CD1c-positive myeloid dendritic cell (primary cell): ENCODE measurements around the gene NEK7.
"Not testable (repeated sequence)": the region's sequence is repeated elsewhere in the genome, so short reads cannot be mapped to it uniquely, and the experiment has no call there.

Experiments
- DNase-seq: peaks from one replicate; pipeline ENCODE4 v3.0.0-alpha.2; 2016; ENCODE audit errors: extremely low spot score

Gene NEK7

GRCh38 chr1:198290089-198290683 lies 133.4 kb downstream of the NEK7 start:
- DNase-seq: no peak

GRCh38 chr1:198291036-198291435 lies 134.2 kb downstream of the NEK7 start:
- no peak for DNase-seq

- no peak for DNase-seq
Observed at GRCh38 chr1:198291924-198292323, 135.1 kb downstream of the NEK7 start.

GRCh38 chr1:198295225-198295624 lies 138.4 kb downstream of the NEK7 start:
- DNase-seq: no peak

- no peak for DNase-seq
Observed at GRCh38 chr1:198295971-198296370, 139.2 kb downstream of the NEK7 start.

- no peak for DNase-seq
Observed at GRCh38 chr1:198297281-198297680, 140.5 kb downstream of the NEK7 start.

- DNase-seq: no peak
Observed at GRCh38 chr1:198298640-198299039, 141.8 kb downstream of the NEK7 start.

- DNase-seq: no peak
Observed at GRCh38 chr1:198300451-198300850, 143.7 kb downstream of the NEK7 start.

DNA sequence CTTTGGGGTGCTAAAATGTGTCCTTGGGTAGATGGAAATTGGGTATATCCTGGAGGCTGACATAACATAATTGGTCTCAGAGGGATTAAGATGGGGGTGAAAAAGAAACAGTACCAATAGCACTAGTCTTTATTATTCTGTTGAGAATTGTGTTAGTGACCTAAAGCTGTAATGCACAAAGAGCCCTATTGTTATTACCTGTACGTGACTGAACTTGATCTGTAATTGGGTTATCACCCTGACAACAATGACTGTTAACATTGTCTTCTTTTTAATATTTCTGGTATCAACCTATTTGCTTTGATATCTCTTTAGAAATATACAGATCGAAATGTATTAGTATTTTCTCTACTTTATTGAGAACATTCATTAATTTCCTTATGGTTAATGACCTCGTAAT lies 147.6 kb downstream of the NEK7 start:
- DNase-seq: no peak

GRCh38 chr1:198314817-198315216 lies 158.0 kb downstream of the NEK7 start:
- DNase-seq: not testable (repeated sequence)

DNA sequence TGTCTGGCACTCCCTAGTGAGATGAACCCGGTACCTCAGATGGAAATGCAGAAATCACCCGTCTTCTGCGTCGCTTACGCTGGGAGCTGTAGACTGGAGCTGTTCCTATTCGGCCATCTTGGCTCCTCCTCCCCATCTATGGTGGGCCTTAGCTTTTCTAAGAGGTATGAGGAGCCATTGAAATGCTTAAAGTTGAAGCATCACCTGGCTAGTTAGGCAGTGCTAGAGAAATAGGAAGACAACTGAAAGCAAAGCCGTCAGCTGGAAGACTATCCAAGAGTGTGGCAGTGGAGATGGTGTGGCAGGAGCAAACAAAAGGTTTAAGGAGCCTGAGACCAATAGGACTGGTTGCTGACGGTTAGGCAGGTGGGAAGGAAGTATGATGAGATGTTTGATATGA lies 158.5 kb downstream of the NEK7 start:
- DNase-seq: not testable (repeated sequence)

DNA sequence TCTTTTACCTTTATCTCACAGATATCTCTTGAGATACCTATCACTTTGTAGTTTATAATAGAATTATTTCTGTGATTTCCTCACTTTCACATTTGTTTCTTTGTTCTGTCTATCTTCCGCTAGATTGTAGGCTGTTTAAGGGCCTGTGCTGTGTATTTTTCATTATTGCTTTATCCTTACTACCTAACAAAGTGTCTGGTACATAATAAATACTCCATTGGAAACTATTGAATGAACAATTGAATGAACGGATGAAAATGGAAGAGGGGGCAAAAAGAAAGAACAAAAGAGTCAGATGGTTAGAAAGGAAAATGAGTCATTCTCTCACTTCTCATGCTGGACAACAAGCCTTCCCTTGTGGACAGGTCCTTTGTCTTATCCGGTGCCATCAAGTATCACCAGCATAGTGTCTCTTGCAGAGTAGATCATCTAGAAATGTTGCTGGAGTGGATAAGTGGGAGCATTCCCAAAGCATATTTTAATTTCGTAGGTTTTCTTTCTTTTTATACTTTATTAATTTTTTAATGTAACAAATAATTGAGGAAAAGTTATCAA lies 159.8 kb downstream of the NEK7 start:
- DNase-seq: no peak

- DNase-seq: no peak
Observed at GRCh38 chr1:198318085-198318484, 161.3 kb downstream of the NEK7 start.

DNA sequence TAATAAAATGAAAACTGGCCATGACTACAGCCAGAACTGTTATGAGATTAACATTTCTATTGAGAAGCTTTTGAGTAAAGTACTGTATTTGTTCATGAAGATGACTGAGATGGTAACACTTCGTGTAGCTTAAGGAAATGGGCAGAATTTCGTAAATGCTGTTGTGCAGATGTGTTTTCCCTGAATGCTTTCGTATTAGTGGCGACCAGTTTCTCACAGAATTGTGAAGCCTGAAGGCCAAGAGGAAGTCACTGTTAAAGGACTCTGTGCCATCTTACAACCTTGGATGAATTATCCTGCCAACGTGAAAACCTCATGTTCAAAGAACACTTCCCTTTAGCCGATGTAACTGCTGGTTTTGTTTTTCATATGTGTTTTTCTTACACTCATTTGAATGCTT lies 164.0 kb downstream of the NEK7 start:
- no peak for DNase-seq

DNA sequence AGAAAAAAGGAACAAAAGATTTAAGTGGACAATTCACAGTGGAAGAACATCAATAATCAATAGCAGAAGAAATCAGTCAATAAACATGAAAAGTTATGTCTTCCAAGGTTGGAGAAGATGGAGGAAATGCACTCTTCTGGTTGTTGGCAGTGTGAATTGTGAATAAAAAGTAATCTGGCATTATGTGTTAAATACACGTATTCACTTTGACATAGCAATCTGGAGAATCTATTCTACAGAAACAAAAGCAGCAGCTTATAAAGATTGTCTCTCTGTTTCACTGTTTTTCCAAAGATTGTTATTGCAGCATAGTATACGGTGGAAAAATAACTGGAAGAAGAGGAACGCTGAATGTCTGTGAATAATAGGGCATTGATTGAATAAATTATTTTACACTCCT lies 169.4 kb downstream of the NEK7 start:
- DNase-seq: no peak

DNA sequence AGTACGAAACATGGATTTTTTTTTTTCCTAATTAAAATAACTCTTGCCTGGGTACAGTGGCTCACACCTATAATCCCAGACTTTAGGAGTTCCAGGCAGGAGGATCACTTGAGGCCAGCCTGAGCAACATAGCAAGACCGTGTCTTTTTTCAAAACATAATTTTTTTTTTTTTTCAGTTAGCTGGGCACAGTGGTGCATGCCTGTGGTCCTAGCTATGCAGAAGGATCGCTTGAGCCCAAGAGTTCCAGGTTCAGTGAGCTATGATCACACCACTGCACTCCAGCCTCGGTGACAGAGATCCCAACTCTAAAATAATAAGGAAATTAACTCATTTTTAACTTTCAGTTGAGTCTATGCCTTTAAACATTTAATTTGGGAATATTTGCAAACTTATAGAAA lies 170.1 kb downstream of the NEK7 start:
- DNase-seq: no peak

- DNase-seq: no peak
Observed at GRCh38 chr1:198328458-198329032, 171.7 kb downstream of the NEK7 start.

- DNase-seq: no peak
Observed at GRCh38 chr1:198330982-198331615, 174.3 kb downstream of the NEK7 start.

- no peak for DNase-seq
Observed at GRCh38 chr1:198333744-198334143, 176.9 kb downstream of the NEK7 start.

DNA sequence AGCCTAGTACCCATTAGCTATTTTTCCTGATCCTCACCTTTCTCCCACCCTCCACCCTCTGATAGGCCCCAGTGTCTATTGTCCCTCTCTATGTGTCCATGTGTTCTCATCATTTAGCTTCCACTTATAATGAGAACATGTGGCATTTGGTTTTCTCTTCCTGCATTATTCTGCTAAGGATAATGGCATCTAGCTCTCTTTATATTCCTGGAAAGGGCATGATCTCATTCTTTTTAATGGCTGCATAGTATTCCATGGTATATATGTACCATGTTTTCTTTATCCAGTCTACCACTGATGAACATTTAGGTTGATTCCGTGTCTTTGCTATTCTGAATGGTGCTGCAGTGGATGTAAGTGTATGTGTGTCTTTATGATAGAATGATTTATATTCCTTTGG lies 178.9 kb downstream of the NEK7 start:
- no peak for DNase-seq

DNA sequence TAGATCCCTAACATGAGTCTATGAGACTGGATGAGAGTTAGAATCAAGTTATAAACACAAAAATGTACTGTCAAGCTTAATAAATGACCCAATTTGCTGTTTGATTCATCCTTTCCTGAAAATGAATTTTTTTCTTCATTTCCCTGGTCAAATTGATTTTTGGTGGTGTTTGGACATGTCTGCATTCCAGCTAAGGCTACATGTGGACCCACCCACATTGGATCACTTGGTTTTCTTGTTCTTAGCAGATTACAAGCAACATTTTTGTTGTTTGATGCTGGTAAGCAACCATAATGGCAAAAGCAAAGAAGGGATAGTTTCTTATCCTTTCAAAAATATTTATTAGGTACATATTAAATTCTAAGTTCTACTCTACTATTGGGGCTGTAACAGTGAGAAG lies 181.1 kb downstream of the NEK7 start:
- DNase-seq: no peak

DNA sequence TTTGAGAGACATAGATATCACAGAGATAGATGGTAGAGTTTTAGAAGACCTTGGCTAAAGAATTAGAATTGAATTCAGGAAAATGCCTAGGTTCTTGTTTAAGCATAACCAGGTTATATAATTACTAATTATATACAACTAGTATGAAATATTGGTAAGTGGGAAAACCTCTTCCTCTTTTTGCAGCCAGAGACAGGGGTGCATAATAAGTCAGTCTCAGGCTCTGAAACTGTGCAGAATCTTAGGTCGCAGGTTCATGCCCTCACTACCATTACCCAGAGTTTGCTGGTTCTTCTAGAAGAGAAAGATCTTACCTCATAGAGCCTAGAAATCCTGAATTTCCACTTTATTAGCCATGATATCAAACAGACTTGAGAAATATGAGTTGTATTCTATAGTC lies 183.3 kb downstream of the NEK7 start:
- no peak for DNase-seq

DNA sequence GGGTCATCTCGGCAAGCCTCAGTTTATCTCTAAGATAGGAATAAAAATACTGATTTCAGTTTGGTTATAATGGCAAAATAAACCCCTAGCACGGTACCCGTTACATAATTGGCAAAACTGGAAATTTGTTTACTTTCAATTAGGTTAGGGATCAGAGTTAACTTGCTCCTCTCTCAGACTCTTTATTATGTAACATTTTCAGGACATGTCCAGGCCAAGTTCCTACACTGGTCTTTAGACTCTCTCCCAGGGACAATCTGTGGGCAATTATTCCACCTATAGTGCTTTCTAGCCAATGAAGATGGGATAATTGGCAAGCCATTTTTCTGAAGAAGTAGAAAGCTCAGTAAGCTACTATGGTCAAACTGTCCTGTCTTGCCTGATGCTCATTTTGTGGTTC lies 189.4 kb downstream of the NEK7 start:
- DNase-seq: no peak
